ENCODE results near the gene BBLN.

BBLN gene

DNA sequence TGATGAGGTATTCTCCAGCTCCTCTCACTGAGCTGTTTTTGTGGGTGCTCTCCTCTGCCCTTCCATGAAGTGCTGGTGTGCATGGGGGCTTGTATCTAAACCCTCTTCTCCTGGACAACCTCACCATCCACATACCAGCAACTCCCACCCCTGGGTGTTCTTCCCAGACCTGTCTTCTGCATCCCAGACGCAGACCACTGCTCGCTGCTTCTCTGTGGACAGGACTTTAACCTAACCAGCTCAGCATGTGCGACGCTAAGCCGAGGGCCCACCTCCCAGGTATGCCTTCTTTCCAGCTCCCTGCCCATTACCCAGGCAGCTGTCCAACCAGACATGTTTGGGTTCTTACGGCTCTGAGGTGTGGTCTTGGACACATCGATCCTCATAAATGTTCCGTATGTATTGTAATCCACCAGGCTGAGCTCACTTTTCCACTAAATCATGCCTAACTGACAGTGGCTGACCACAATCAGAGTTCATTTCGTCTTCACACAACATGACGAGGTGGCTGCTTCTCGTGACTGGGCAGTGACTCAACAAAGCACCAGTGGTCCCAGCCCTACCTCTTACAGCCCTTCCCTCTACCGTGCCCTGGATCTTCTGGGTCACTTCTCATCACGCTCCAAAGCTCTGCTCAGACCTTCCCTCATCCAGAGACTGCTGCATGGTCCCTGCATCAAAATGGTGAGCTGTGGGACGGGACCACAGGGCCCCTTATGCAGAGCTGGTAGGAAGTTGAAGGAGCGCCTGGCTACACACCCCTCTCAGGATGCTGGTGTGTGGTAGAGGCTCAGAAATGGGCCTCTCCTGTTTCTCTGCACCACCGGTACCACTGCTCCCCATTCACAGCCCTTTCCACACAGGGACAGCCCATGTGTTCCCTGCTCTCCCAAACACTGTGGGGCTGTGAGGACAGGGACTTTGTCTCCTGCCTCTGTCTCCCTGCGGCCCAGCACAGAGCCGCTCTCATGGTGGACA is 23.0 kb upstream of the BBLN start:
- Histone ChIP-seq H3K27me3 (ENCODE audit: control insufficient read depth, insufficient read depth, low read length) (no peaks in the 10 kb centered on the region), H3K27ac (ENCODE audit: low read length) (no peak overlapping the region), H3K4me1 (ENCODE audit: control insufficient read depth, insufficient read depth, low read length) (no peaks in the 10 kb centered on the region), H3K36me3 (ENCODE audit: control insufficient read depth, insufficient read depth, low read length) (no peaks in the 10 kb centered on the region), H3K4me3 (ENCODE audit: low read length) (no peak overlapping the region), H3K9me3 (ENCODE audit: control insufficient read depth, insufficient read depth, low read length) (no peaks in the 10 kb centered on the region)
- WGBS (ENCODE audit: insufficient coverage, insufficient read length): no CpG with 5 or more reads among the region's 18 CpGs
- DNase-seq (ENCODE audit: low read depth, low spot score): no peak

DNA sequence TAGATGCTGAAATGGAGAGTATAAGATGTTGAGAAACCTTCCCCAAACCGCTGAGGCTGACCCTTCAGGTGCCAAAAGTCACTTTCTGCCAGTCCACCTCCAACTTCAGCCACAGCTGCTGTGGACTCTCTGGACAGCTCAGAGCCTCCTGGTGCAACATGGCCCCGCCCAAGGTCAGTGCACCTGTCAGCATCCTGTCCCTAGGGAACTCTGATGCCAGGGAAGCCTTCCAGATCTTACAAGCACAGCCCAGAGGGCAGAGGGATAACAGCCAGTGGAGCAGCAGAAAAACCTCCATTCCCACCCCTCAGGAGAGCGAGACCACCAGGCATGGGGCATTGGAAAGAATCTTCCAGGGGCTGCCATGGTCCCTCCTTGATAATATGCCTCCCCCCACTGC is 22.1 kb upstream of the BBLN start:
- no peak for DNase-seq (ENCODE audit: low read depth, low spot score)
- Histone ChIP-seq H3K4me3 (ENCODE audit: low read length) (no peak overlapping the region), H3K4me1 (ENCODE audit: control insufficient read depth, insufficient read depth, low read length) (no peaks in the 10 kb centered on the region), H3K27ac (ENCODE audit: low read length) (no peak overlapping the region), H3K36me3 (ENCODE audit: control insufficient read depth, insufficient read depth, low read length) (no peaks in the 10 kb centered on the region), H3K27me3 (ENCODE audit: control insufficient read depth, insufficient read depth, low read length) (no peaks in the 10 kb centered on the region), H3K9me3 (ENCODE audit: control insufficient read depth, insufficient read depth, low read length) (no peaks in the 10 kb centered on the region)
- no CpG with 5 or more reads among the region's 3 CpGs for WGBS (ENCODE audit: insufficient coverage, insufficient read length)

DNA sequence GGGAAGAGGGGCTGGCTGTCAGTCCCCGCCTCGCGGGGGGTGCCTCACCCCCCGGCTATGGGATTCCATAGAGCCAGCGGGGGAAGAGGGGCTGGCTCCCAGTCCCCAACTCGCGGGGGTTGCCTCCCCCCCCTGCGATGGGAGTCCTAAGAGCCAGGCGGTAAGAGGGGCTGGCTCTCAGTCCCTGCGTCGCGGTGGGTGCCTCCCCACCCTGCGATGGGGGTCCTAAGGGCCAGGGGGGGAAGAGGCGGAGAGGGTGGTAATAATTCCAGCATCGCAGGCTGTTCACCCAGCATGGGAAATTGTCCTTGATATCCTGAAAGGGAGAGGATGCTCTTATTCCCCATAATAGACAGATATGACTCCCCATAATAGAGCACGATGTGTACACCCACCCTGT is 20.4 kb upstream of the BBLN start:
- no CpG with 5 or more reads among the region's 16 CpGs for WGBS (ENCODE audit: insufficient coverage, insufficient read length)
- H3K27me3 ChIP-seq (ENCODE audit: control insufficient read depth, insufficient read depth, low read length): no peaks in the 10 kb centered on the region
- no peaks in the 10 kb centered on the region for H3K9me3 ChIP-seq (ENCODE audit: control insufficient read depth, insufficient read depth, low read length)
- H3K4me3 ChIP-seq (ENCODE audit: low read length): no peak overlapping the region
- no peak for DNase-seq (ENCODE audit: low read depth, low spot score)
- H3K4me1 ChIP-seq (ENCODE audit: control insufficient read depth, insufficient read depth, low read length): no peaks in the 10 kb centered on the region
- no peaks in the 10 kb centered on the region for H3K36me3 ChIP-seq (ENCODE audit: control insufficient read depth, insufficient read depth, low read length)
- H3K27ac ChIP-seq (ENCODE audit: low read length): no peak overlapping the region

DNA sequence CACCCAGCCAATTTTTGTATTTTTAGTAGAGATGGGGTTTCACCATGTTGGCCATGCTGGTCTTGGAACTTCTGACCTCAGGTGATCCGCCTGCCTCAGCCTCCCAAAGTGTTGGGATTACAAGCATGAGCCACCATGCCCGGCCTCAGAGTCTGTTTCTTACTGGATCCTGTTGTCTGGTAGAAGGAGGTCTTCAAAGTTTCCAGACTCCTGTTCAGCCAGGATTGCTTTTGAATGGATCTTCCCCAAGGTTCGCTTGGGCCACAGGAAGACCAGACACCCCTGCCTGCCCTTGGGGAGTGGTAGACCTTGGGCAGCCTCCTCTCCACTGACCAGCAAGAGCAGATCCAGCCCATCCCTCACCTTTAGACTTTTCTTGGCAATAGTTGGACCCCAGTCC is 18.5 kb upstream of the BBLN start:
- no peaks in the 10 kb centered on the region for H3K4me1 ChIP-seq (ENCODE audit: control insufficient read depth, insufficient read depth, low read length)
- no peak overlapping the region for H3K4me3 ChIP-seq (ENCODE audit: low read length)
- no peak overlapping the region for H3K27ac ChIP-seq (ENCODE audit: low read length)
- DNase-seq (ENCODE audit: low read depth, low spot score): no peak
- no peaks in the 10 kb centered on the region for H3K9me3 ChIP-seq (ENCODE audit: control insufficient read depth, insufficient read depth, low read length)
- H3K36me3 ChIP-seq (ENCODE audit: control insufficient read depth, insufficient read depth, low read length): no peaks in the 10 kb centered on the region
- no CpG with 5 or more reads among the region's 3 CpGs for WGBS (ENCODE audit: insufficient coverage, insufficient read length)
- no peaks in the 10 kb centered on the region for H3K27me3 ChIP-seq (ENCODE audit: control insufficient read depth, insufficient read depth, low read length)

DNA sequence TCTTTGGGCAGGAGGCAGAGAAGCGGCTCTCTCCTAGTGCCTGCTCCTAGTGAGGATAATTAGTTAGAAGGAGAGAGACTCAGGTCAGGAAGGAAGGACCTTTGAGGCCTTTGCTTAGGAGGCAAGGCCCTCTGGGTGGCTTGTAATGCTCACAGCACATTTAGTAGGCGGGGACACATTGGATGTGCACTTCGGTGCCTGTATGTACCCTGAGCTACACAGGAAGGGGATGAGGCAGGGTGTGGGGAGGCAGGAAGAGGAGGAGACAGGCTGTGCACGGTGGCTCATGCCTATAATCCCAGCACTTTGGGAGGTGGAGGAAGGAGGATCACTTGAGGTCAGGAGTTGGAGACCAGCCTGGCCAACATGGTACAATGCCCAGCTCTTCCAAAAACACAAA is 18.0 kb upstream of the BBLN start:
- no peak overlapping the region for H3K4me3 ChIP-seq (ENCODE audit: low read length)
- no peaks in the 10 kb centered on the region for H3K27me3 ChIP-seq (ENCODE audit: control insufficient read depth, insufficient read depth, low read length)
- DNase-seq (ENCODE audit: low read depth, low spot score): no peak
- H3K36me3 ChIP-seq (ENCODE audit: control insufficient read depth, insufficient read depth, low read length): no peaks in the 10 kb centered on the region
- H3K4me1 ChIP-seq (ENCODE audit: control insufficient read depth, insufficient read depth, low read length): no peaks in the 10 kb centered on the region
- H3K9me3 ChIP-seq (ENCODE audit: control insufficient read depth, insufficient read depth, low read length): no peaks in the 10 kb centered on the region
- no CpG with 5 or more reads among the region's 4 CpGs for WGBS (ENCODE audit: insufficient coverage, insufficient read length)
- no peak overlapping the region for H3K27ac ChIP-seq (ENCODE audit: low read length)

DNA sequence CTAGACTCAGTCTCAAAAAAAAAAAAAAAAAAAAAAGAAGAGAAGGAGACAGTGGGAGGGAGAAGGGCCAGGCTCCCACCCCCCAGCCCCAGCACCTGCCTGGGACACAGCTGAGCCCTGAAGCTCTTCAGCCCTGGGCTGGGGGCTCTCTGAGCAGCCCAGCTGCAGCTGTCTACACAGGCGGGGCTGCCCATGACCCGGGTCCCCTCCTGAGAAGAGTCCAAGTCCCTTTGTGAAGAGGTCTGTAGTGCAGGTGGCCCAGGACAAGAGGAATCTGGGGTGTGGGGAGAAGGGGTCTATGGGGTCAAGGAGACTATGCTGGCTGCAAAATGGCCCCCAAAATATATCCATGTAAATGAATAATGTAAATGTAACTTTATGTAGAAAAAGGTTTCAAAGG is 17.5 kb upstream of the BBLN start:
- H3K4me1 ChIP-seq (ENCODE audit: control insufficient read depth, insufficient read depth, low read length): no peaks in the 10 kb centered on the region
- no peaks in the 10 kb centered on the region for H3K36me3 ChIP-seq (ENCODE audit: control insufficient read depth, insufficient read depth, low read length)
- no peak overlapping the region for H3K27ac ChIP-seq (ENCODE audit: low read length)
- no peaks in the 10 kb centered on the region for H3K27me3 ChIP-seq (ENCODE audit: control insufficient read depth, insufficient read depth, low read length)
- no peak overlapping the region for H3K4me3 ChIP-seq (ENCODE audit: low read length)
- DNase-seq (ENCODE audit: low read depth, low spot score): no peak
- WGBS (ENCODE audit: insufficient coverage, insufficient read length): no CpG with 5 or more reads among the region's 2 CpGs
- H3K9me3 ChIP-seq (ENCODE audit: control insufficient read depth, insufficient read depth, low read length): no peaks in the 10 kb centered on the region

DNA sequence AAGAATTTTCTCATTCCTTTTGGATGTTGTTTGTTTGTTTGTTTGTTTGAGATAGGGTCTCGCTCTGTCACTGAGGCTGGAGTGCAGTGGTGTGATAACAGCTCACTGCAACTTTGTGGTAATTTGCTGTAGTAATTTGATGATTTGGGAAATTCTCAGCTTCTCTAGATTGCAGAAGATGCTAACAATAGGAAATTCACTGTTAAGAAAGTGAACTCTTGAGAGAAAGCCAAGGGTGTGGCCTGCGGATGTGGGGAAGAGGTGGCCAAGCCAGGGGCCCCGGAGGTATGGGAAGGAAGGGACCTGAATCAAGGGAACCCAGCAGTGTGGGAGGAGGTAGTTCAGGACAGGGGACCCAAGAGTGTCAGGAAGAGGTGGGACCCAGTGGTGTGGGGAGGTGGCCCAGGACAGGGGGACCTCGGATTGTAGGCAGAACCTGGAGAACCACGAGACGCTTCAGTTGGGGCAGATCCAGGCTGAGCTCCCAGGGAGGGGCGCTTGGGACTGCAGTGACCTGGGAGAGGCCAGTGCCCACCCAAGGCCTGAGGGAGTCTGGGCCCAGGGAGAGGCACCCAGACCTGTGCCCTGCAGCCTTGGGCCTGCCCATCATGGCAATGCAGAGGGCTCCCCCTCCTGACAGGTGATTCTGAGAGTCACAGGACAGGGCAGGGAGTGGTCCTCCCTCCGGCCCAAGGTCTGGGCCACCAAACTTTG is 16.4 kb upstream of the BBLN start:
- DNase-seq (ENCODE audit: low read depth, low spot score): no peak
- Histone ChIP-seq H3K4me3 (ENCODE audit: low read length) (no peak overlapping the region), H3K36me3 (ENCODE audit: control insufficient read depth, insufficient read depth, low read length) (no peaks in the 10 kb centered on the region), H3K27ac (ENCODE audit: low read length) (no peak overlapping the region), H3K9me3 (ENCODE audit: control insufficient read depth, insufficient read depth, low read length) (no peaks in the 10 kb centered on the region), H3K4me1 (ENCODE audit: control insufficient read depth, insufficient read depth, low read length) (no peaks in the 10 kb centered on the region), H3K27me3 (ENCODE audit: control insufficient read depth, insufficient read depth, low read length) (no peaks in the 10 kb centered on the region)
- WGBS (ENCODE audit: insufficient coverage, insufficient read length): no CpG with 5 or more reads among the region's 8 CpGs

DNA sequence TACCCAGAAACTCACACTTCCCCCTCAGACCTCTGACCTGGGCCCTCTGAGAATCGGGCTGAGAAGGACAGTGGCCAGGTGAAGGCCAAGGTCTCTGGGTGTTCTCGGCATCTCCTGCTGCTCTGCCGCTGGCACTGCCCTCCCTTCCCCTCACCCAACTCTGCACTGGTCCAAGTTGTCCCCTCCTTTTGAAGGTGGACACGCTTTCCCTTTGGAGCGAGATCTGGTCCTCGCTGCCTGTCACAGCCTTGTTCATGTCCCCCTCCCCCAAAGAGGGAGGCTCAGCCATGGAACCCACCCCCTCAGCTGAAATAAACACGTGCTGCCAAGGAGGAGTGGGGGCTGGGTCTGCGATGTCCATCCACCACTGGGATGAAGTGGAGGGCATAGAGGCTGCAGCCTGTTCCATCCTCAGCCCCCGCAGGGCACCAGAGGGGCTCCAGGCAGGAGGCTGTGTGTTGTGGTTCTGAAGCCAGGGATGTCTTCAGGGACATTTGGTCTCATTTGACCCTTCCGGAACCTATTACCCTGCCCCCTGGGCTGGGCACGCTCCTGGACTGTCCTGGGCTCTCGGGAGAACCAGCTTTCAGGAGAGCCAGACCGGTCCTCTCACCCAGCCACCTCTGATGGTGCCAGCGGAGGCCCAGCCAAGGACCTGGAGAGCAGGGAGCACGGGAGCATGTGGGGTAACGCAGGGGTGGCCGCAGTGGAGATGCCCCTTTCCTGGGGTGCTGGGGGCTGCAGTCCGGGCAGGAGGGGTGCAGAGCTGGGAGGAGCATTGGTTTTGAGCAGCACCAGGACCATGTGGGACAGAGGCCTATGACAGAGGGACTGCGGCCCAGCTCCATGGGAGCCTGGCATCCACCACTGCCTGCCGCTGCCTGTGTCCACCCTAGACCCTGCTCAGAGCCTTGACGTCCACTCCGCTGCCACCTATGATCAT is 15.6 kb upstream of the BBLN start:
- H3K4me3 ChIP-seq (ENCODE audit: low read length): no peak overlapping the region
- no peaks in the 10 kb centered on the region for H3K27me3 ChIP-seq (ENCODE audit: control insufficient read depth, insufficient read depth, low read length)
- DNase-seq (ENCODE audit: low read depth, low spot score): no peak
- no peaks in the 10 kb centered on the region for H3K36me3 ChIP-seq (ENCODE audit: control insufficient read depth, insufficient read depth, low read length)
- no peaks in the 10 kb centered on the region for H3K4me1 ChIP-seq (ENCODE audit: control insufficient read depth, insufficient read depth, low read length)
- no peaks in the 10 kb centered on the region for H3K9me3 ChIP-seq (ENCODE audit: control insufficient read depth, insufficient read depth, low read length)
- no peak overlapping the region for H3K27ac ChIP-seq (ENCODE audit: low read length)
- WGBS (ENCODE audit: insufficient coverage, insufficient read length): no CpG with 5 or more reads among the region's 22 CpGs

DNA sequence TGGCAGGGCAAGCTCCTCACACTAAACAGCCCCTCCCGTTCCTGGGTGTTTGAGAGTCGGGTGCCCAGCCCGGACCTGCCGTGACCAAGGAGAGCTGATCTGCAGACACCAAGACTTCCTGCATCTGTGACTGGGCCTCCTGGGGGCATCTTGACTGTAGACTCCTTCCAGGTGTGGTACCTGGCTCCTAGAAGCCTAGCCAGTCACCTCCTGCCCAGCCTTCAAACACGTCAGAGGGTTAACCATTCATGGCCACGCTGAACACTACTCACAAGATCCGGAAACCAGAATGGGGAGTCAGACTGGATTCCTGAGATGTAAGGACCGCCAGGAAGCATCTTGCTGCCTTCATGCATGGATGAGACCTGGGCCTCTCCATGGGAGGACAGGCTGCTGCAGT is 14.5 kb upstream of the BBLN start:
- no CpG with 5 or more reads among the region's 8 CpGs for WGBS (ENCODE audit: insufficient coverage, insufficient read length)
- no peak overlapping the region for H3K27ac ChIP-seq (ENCODE audit: low read length)
- no peaks in the 10 kb centered on the region for H3K9me3 ChIP-seq (ENCODE audit: control insufficient read depth, insufficient read depth, low read length)
- H3K4me1 ChIP-seq (ENCODE audit: control insufficient read depth, insufficient read depth, low read length): peaks cover 3% of the 10 kb centered on the region; the same call in 1 of the 2 replicates
- no peak overlapping the region for H3K4me3 ChIP-seq (ENCODE audit: low read length)
- no peaks in the 10 kb centered on the region for H3K27me3 ChIP-seq (ENCODE audit: control insufficient read depth, insufficient read depth, low read length)
- no peak for DNase-seq (ENCODE audit: low read depth, low spot score)
- H3K36me3 ChIP-seq (ENCODE audit: control insufficient read depth, insufficient read depth, low read length): no peaks in the 10 kb centered on the region

DNA sequence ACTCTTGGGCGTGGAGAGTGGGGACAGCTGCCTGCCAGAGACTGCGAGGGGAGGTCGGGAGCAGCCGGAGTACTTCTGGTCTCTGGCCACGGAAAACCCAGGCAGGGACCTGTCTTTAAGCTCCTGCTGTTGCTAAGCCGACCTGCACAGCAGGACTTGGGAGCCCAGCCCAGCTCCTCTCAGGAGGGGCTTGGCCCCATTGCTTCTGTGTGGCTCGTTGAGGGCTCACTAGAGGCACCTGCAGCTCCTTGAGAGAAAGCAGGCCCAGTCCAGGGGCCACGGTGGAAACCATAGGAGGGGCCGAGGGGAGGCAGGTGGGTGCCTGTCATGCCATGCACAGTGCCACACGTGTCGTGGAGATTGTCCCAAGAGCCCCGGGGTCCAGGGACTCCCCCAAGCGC is 14.1 kb upstream of the BBLN start:
- Histone ChIP-seq H3K36me3 (ENCODE audit: control insufficient read depth, insufficient read depth, low read length) (no peaks in the 10 kb centered on the region), H3K4me1 (ENCODE audit: control insufficient read depth, insufficient read depth, low read length) (peaks cover 3% of the 10 kb centered on the region; the same call in 1 of the 2 replicates), H3K9me3 (ENCODE audit: control insufficient read depth, insufficient read depth, low read length) (no peaks in the 10 kb centered on the region), H3K4me3 (ENCODE audit: low read length) (no peak overlapping the region), H3K27me3 (ENCODE audit: control insufficient read depth, insufficient read depth, low read length) (no peaks in the 10 kb centered on the region), H3K27ac (ENCODE audit: low read length) (no peak overlapping the region)
- no peak for DNase-seq (ENCODE audit: low read depth, low spot score)
- no CpG with 5 or more reads among the region's 13 CpGs for WGBS (ENCODE audit: insufficient coverage, insufficient read length)

All from iPS DF 6.9 (cell line).